GM12878 (cell line): ENCODE results near the gene GJD3. TPM values are rescaled to one million over a fixed set of nuclear protein-coding genes. Genes with fewer than 3 reads are reported as not detected.

Experiments
- polyA plus RNA-seq, 11 experiments: library from polyadenylated mRNA; depleted of rRNA in 4 of 11; unstranded in 6 of 11; stranded (reverse) in 5 of 11; fragments of >200 nt; fragmentation: Nextera tagmentation in 4 of 11; fragmentation: Illumina TruSeq in 1 of 11; extraction: Ambion mirVana in 4 of 11; extraction: Trizol in 1 of 11; gene quantifications; 1 replicate in 1 of 11; 2 replicates in 10 of 11; pipeline versions ENCODE4 v1.2.1 to v1.2.3, GENCODE V29; 2011 to 2016; ENCODE audit warnings: inconsistent platforms in 2 of 11, missing spikeins in 2 of 11, low read depth in 1 of 11
- small RNA-seq: library from RNA; depleted of rRNA; stranded (forward); fragments of <200 nt; gene quantifications from one replicate; pipeline ENCODE3, GENCODE V24; 2014
- total RNA-seq, 4 experiments: library from RNA; depleted of rRNA in 3 of 4; stranded (reverse); fragments of >200 nt in 3 of 4; fragmentation: Illumina TruSeq in 1 of 4; extraction: Trizol in 1 of 4; gene quantifications; 2 replicates each; pipeline versions ENCODE4 v1.2.1 to v1.2.3, GENCODE V29; 2013 to 2021

Gene GJD3
- total and polyA plus RNA-seq, 10 of the 15 experiments (the other 5 are each of a cell fraction or from before 2014, with no cell fraction given) = 1.6 TPM; not detected in 9

Small RNA genes lying within 50 kb of the gene (small RNA-seq; reads per million reads assigned to genes)
- gene RF00019 = not detected
- gene RNA5SP441 = not detected

Other genes with a start within 250 kb of the GJD3 start
Only the 7 nearest of the 10 such genes appear.
- 0.98 and 1.6 TPM in 2 replicates for gene RAPGEFL1, start 187.3 kb downstream of the GJD3 start, total RNA-seq (2014; rRNA removed)
- 0.83 and 1.2 TPM in 2 replicates for gene RAPGEFL1, start 187.3 kb downstream of the GJD3 start, total RNA-seq (2014; rRNA removed; fragmentation: Illumina TruSeq; extraction: Trizol)
- gene RAPGEFL1, start 187.3 kb downstream of the GJD3 start, total RNA-seq (2021) = 2.8 and 3.2 TPM in 2 replicates
- gene RAPGEFL1, start 187.3 kb downstream of the GJD3 start, polyA plus RNA-seq (2011; rRNA removed) = 0.82 and 1.7 TPM in 2 replicates
- 1.2 and 2.2 TPM in 2 replicates for gene RAPGEFL1, start 187.3 kb downstream of the GJD3 start, polyA plus RNA-seq (2014; fragmentation: Illumina TruSeq; extraction: Trizol)
- under 1 TPM; 0.13 to 0.38 TPM for gene RAPGEFL1, start 187.3 kb downstream of the GJD3 start, polyA plus RNA-seq (2014; fragmentation: Nextera tagmentation; extraction: Ambion mirVana)
- gene RAPGEFL1, start 187.3 kb downstream of the GJD3 start, polyA plus RNA-seq (2014; rRNA removed) = 2.9 and 3.6 TPM in 2 replicates
- gene RAPGEFL1, start 187.3 kb downstream of the GJD3 start, polyA plus RNA-seq (2016; fragmentation: Nextera tagmentation; extraction: Ambion mirVana) = 1 to 10 TPM in 1 of 2 experiments, under 1 TPM in 1; 0.95 to 1.3 TPM
- 4.2 and 4.8 TPM in 2 replicates for gene WIPF2, start 145.4 kb downstream of the GJD3 start, total RNA-seq (2014; rRNA removed)
- 4.3 and 5.5 TPM in 2 replicates for gene WIPF2, start 145.4 kb downstream of the GJD3 start, total RNA-seq (2014; rRNA removed; fragmentation: Illumina TruSeq; extraction: Trizol)
- gene WIPF2, start 145.4 kb downstream of the GJD3 start, total RNA-seq (2021) = 16.6 and 20.8 TPM in 2 replicates
- gene WIPF2, start 145.4 kb downstream of the GJD3 start, polyA plus RNA-seq (2011; rRNA removed) = 4.4 and 7.9 TPM in 2 replicates
- gene WIPF2, start 145.4 kb downstream of the GJD3 start, polyA plus RNA-seq (2014; fragmentation: Illumina TruSeq; extraction: Trizol) = 10.8 and 11.1 TPM in 2 replicates
- 1 to 10 TPM; 4.2 to 5.5 TPM for gene WIPF2, start 145.4 kb downstream of the GJD3 start, polyA plus RNA-seq (2014; fragmentation: Nextera tagmentation; extraction: Ambion mirVana)
- gene WIPF2, start 145.4 kb downstream of the GJD3 start, polyA plus RNA-seq (2014; rRNA removed) = 6.3 and 7.1 TPM in 2 replicates
- gene WIPF2, start 145.4 kb downstream of the GJD3 start, polyA plus RNA-seq (2016; fragmentation: Nextera tagmentation; extraction: Ambion mirVana) = 10 to 100 TPM in 1 of 2 experiments, 1 to 10 TPM in 1; 9.8 to 12.7 TPM
- 39.0 and 43.8 TPM in 2 replicates for gene CDC6, start 76.9 kb downstream of the GJD3 start, total RNA-seq (2014; rRNA removed)
- 46.8 and 53.0 TPM in 2 replicates for gene CDC6, start 76.9 kb downstream of the GJD3 start, total RNA-seq (2014; rRNA removed; fragmentation: Illumina TruSeq; extraction: Trizol)
- 47.7 and 52.0 TPM in 2 replicates for gene CDC6, start 76.9 kb downstream of the GJD3 start, total RNA-seq (2021)
- gene CDC6, start 76.9 kb downstream of the GJD3 start, polyA plus RNA-seq (2011; rRNA removed) = 43.1 and 48.5 TPM in 2 replicates
- gene CDC6, start 76.9 kb downstream of the GJD3 start, polyA plus RNA-seq (2014; fragmentation: Illumina TruSeq; extraction: Trizol) = 54.4 and 59.6 TPM in 2 replicates
- 10 to 100 TPM; 13.3 to 18.6 TPM for gene CDC6, start 76.9 kb downstream of the GJD3 start, polyA plus RNA-seq (2014; fragmentation: Nextera tagmentation; extraction: Ambion mirVana)
- gene CDC6, start 76.9 kb downstream of the GJD3 start, polyA plus RNA-seq (2014; rRNA removed) = 25.9 and 26.3 TPM in 2 replicates
- gene CDC6, start 76.9 kb downstream of the GJD3 start, polyA plus RNA-seq (2016; fragmentation: Nextera tagmentation; extraction: Ambion mirVana) = 10 to 100 TPM; 59.3 to 60.9 TPM
- 15.5 and 17.3 TPM in 2 replicates for gene RARA, start 55.6 kb downstream of the GJD3 start, total RNA-seq (2014; rRNA removed)
- 7.7 and 9.7 TPM in 2 replicates for gene RARA, start 55.6 kb downstream of the GJD3 start, total RNA-seq (2014; rRNA removed; fragmentation: Illumina TruSeq; extraction: Trizol)
- gene RARA, start 55.6 kb downstream of the GJD3 start, total RNA-seq (2021) = 33.6 and 34.8 TPM in 2 replicates
- gene RARA, start 55.6 kb downstream of the GJD3 start, polyA plus RNA-seq (2011; rRNA removed) = 3.1 and 7.8 TPM in 2 replicates
- gene RARA, start 55.6 kb downstream of the GJD3 start, polyA plus RNA-seq (2014; fragmentation: Illumina TruSeq; extraction: Trizol) = 8.0 and 23.8 TPM in 2 replicates
- under 1 TPM; 0.13 to 0.16 TPM for gene RARA, start 55.6 kb downstream of the GJD3 start, polyA plus RNA-seq (2014; fragmentation: Nextera tagmentation; extraction: Ambion mirVana)
- gene RARA, start 55.6 kb downstream of the GJD3 start, polyA plus RNA-seq (2014; rRNA removed) = 14.3 and 20.2 TPM in 2 replicates
- 10 to 100 TPM; 12.9 to 15.4 TPM for gene RARA, start 55.6 kb downstream of the GJD3 start, polyA plus RNA-seq (2016; fragmentation: Nextera tagmentation; extraction: Ambion mirVana)
- gene TOP2A, start 53.2 kb upstream of the GJD3 start, total RNA-seq (2014; rRNA removed) = 155 and 182 TPM in 2 replicates
- 240 and 243 TPM in 2 replicates for gene TOP2A, start 53.2 kb upstream of the GJD3 start, total RNA-seq (2014; rRNA removed; fragmentation: Illumina TruSeq; extraction: Trizol)
- gene TOP2A, start 53.2 kb upstream of the GJD3 start, total RNA-seq (2021) = 214 and 230 TPM in 2 replicates
- 275 and 463 TPM in 2 replicates for gene TOP2A, start 53.2 kb upstream of the GJD3 start, polyA plus RNA-seq (2011; rRNA removed)
- 199 and 258 TPM in 2 replicates for gene TOP2A, start 53.2 kb upstream of the GJD3 start, polyA plus RNA-seq (2014; fragmentation: Illumina TruSeq; extraction: Trizol)
- gene TOP2A, start 53.2 kb upstream of the GJD3 start, polyA plus RNA-seq (2014; fragmentation: Nextera tagmentation; extraction: Ambion mirVana) = 100 to 1,000 TPM; 149 to 236 TPM
- gene TOP2A, start 53.2 kb upstream of the GJD3 start, polyA plus RNA-seq (2014; rRNA removed) = 90.5 and 117 TPM in 2 replicates
- gene TOP2A, start 53.2 kb upstream of the GJD3 start, polyA plus RNA-seq (2016; fragmentation: Nextera tagmentation; extraction: Ambion mirVana) = 100 to 1,000 TPM; 234 to 239 TPM
- 3.6 and 4.3 TPM in 2 replicates for gene IGFBP4, start 78.7 kb upstream of the GJD3 start, total RNA-seq (2014; rRNA removed)
- gene IGFBP4, start 78.7 kb upstream of the GJD3 start, total RNA-seq (2014; rRNA removed; fragmentation: Illumina TruSeq; extraction: Trizol) = 4.2 and 4.7 TPM in 2 replicates
- gene IGFBP4, start 78.7 kb upstream of the GJD3 start, total RNA-seq (2021) = 22.3 and 23.3 TPM in 2 replicates
- 10.3 and 14.5 TPM in 2 replicates for gene IGFBP4, start 78.7 kb upstream of the GJD3 start, polyA plus RNA-seq (2011; rRNA removed)
- 8.3 and 8.7 TPM in 2 replicates for gene IGFBP4, start 78.7 kb upstream of the GJD3 start, polyA plus RNA-seq (2014; fragmentation: Illumina TruSeq; extraction: Trizol)
- gene IGFBP4, start 78.7 kb upstream of the GJD3 start, polyA plus RNA-seq (2014; fragmentation: Nextera tagmentation; extraction: Ambion mirVana) = 1 to 10 TPM; 2.4 to 5.0 TPM
- 10.2 and 11.5 TPM in 2 replicates for gene IGFBP4, start 78.7 kb upstream of the GJD3 start, polyA plus RNA-seq (2014; rRNA removed)
- 10 to 100 TPM in 1 of 2 experiments, 1 to 10 TPM in 1; 3.0 to 19.6 TPM for gene IGFBP4, start 78.7 kb upstream of the GJD3 start, polyA plus RNA-seq (2016; fragmentation: Nextera tagmentation; extraction: Ambion mirVana)
- 0.16 and 0.34 TPM in 2 replicates for gene TNS4, start 136.9 kb upstream of the GJD3 start, total RNA-seq (2014; rRNA removed)
- gene TNS4, start 136.9 kb upstream of the GJD3 start, total RNA-seq (2014; rRNA removed; fragmentation: Illumina TruSeq; extraction: Trizol) = 0.31 and 0.46 TPM in 2 replicates
- gene TNS4, start 136.9 kb upstream of the GJD3 start, total RNA-seq (2021) = 0.90 and 1.0 TPM in 2 replicates
- 0.35 and 0.69 TPM in 2 replicates for gene TNS4, start 136.9 kb upstream of the GJD3 start, polyA plus RNA-seq (2011; rRNA removed)
- 0.49 and 0.85 TPM in 2 replicates for gene TNS4, start 136.9 kb upstream of the GJD3 start, polyA plus RNA-seq (2014; fragmentation: Illumina TruSeq; extraction: Trizol)
- not detected for gene TNS4, start 136.9 kb upstream of the GJD3 start, polyA plus RNA-seq (2014; fragmentation: Nextera tagmentation; extraction: Ambion mirVana)
- 0.67 and 1.2 TPM in 2 replicates for gene TNS4, start 136.9 kb upstream of the GJD3 start, polyA plus RNA-seq (2014; rRNA removed)
- gene TNS4, start 136.9 kb upstream of the GJD3 start, polyA plus RNA-seq (2016; fragmentation: Nextera tagmentation; extraction: Ambion mirVana) = under 1 TPM; 0.10 to 0.79 TPM